HEK293 (cell line): Measurements from ENCODE around the gene LLGL2.
A peak's percentile ranks its signal among the peaks of the same experiment; 100 is the strongest.

Experiments used
- CTCF ChIA-PET: fragments of 350-600 bp; formaldehyde crosslinking; extraction: SDS; loops from one replicate; lab custom pipeline; 2021; ENCODE audit warnings: antibody characterized with exemption; lab: Yijun Ruan, JAX
- POLR2A ChIA-PET: fragments of 300-600 bp; formaldehyde crosslinking; extraction: SDS; loops from one replicate; lab custom pipeline; 2020; ENCODE audit warnings: antibody characterized with exemption, inconsistent platforms; lab: Yijun Ruan, JAX
- H3K27ac ChIP-seq: fragments of 200-500 bp; sonication (Bioruptor generic); 2 replicates; pipeline ENCODE4 v1.5.1; 2014; ENCODE audit warnings: low read depth, low read length, control low read depth, inconsistent platforms; ENCODE audit errors: extremely low read depth
- H3K36me3 ChIP-seq, 2 experiments: fragments of 200-500 bp in 1 of 2; sonication (Bioruptor generic) in 1 of 2; 1 replicate in 1 of 2; 2 replicates in 1 of 2; pipeline ENCODE4 v1.5.1; 2014 to 2017; ENCODE audit warnings: inconsistent platforms in 2 of 2, low read length in 2 of 2; ENCODE audit not compliant: control insufficient read depth in 2 of 2, insufficient read depth in 1 of 2
- H3K4me1 ChIP-seq: fragments of 200-500 bp; sonication (Bioruptor generic); 2 replicates; pipeline ENCODE4 v1.5.1; 2014; ENCODE audit warnings: mild to moderate bottlenecking, low read length, inconsistent platforms; ENCODE audit not compliant: control insufficient read depth, insufficient read depth
- H3K4me3 ChIP-seq: 2 replicates; pipeline ENCODE4 v1.5.1; 2011; ENCODE audit warnings: low read depth, mild to moderate bottlenecking, control low read depth, low read length, moderate library complexity
- H3K9me3 ChIP-seq: fragments of 200-500 bp; sonication (Bioruptor generic); 2 replicates; pipeline ENCODE4 v1.5.1; 2014; ENCODE audit warnings: low read depth, low read length, inconsistent platforms; ENCODE audit not compliant: control insufficient read depth, insufficient read depth
- EGR2 ChIP-seq: fragments of 450-650 bp; formaldehyde crosslinking; IDR thresholded peaks from 2 replicates; pipeline ENCODE4 v1.5.1; 2016; ENCODE audit warnings: low read depth, missing biosample characterization, missing genetic modification characterization
- GLIS1 ChIP-seq: fragments of 450-650 bp; formaldehyde crosslinking; IDR thresholded peaks from 2 replicates; pipeline ENCODE4 v1.5.1; 2016; ENCODE audit warnings: missing biosample characterization, missing genetic modification characterization
- KLF1 ChIP-seq: fragments of 450-650 bp; formaldehyde crosslinking; IDR thresholded peaks from 2 replicates; pipeline ENCODE4 v1.5.1; 2016; ENCODE audit warnings: missing biosample characterization, missing genetic modification characterization
- KLF8 ChIP-seq: fragments of 450-650 bp; formaldehyde crosslinking; IDR thresholded peaks from 2 replicates; pipeline ENCODE4 v1.5.1; 2016; ENCODE audit warnings: missing biosample characterization, missing genetic modification characterization
- OSR2 ChIP-seq: fragments of 450-650 bp; formaldehyde crosslinking; IDR thresholded peaks from 2 replicates; pipeline ENCODE4 v1.5.1; 2016; ENCODE audit warnings: missing biosample characterization, missing genetic modification characterization
- SCRT2 ChIP-seq: fragments of 450-650 bp; formaldehyde crosslinking; IDR thresholded peaks from 2 replicates; pipeline ENCODE4 v1.5.1; 2016; ENCODE audit warnings: missing biosample characterization, missing genetic modification characterization
- SP3 ChIP-seq: fragments of 450-650 bp; formaldehyde crosslinking; IDR thresholded peaks from 2 replicates; pipeline ENCODE4 v1.5.1; 2016; ENCODE audit warnings: missing biosample characterization, missing genetic modification characterization
- ZBTB17 ChIP-seq: fragments of 450-650 bp; formaldehyde crosslinking; IDR thresholded peaks from 2 replicates; pipeline ENCODE4 v1.5.1; 2016; ENCODE audit warnings: missing biosample characterization, missing genetic modification characterization
- ZBTB20 ChIP-seq: fragments of 450-650 bp; formaldehyde crosslinking; IDR thresholded peaks from 2 replicates; pipeline ENCODE4 v1.5.1; 2016; ENCODE audit warnings: missing biosample characterization, missing genetic modification characterization
- ZBTB48 ChIP-seq: fragments of 450-650 bp; formaldehyde crosslinking; IDR thresholded peaks from 2 replicates; pipeline ENCODE4 v1.5.1; 2016; ENCODE audit warnings: missing biosample characterization, missing genetic modification characterization
- ZBTB7A ChIP-seq: fragments of 450-650 bp; formaldehyde crosslinking; IDR thresholded peaks from 2 replicates; pipeline ENCODE4 v1.5.1; 2016; ENCODE audit warnings: low read depth, missing biosample characterization, missing genetic modification characterization
- ZFHX2 ChIP-seq: fragments of 450-650 bp; formaldehyde crosslinking; conservative IDR thresholded peaks from 2 replicates; pipeline ENCODE4 v1.5.1; 2016; ENCODE audit warnings: missing biosample characterization, missing genetic modification characterization
- ZNF10 ChIP-seq: fragments of 450-650 bp; formaldehyde crosslinking; IDR thresholded peaks from 2 replicates; pipeline ENCODE4 v1.5.1; 2017; ENCODE audit warnings: missing biosample characterization, missing genetic modification characterization
- ZNF19 ChIP-seq: fragments of 450-650 bp; formaldehyde crosslinking; IDR thresholded peaks from 2 replicates; pipeline ENCODE4; 2016; ENCODE audit warnings: missing biosample characterization, missing genetic modification characterization, low read depth
- ZNF239 ChIP-seq: fragments of 450-650 bp; formaldehyde crosslinking; IDR thresholded peaks from 2 replicates; pipeline ENCODE4 v1.5.1; 2016; ENCODE audit warnings: missing biosample characterization, missing genetic modification characterization
- ZNF302 ChIP-seq: fragments of 450-650 bp; formaldehyde crosslinking; IDR thresholded peaks from 2 replicates; pipeline ENCODE4 v1.5.1; 2016; ENCODE audit warnings: missing biosample characterization, missing genetic modification characterization, low read depth
- ZNF324 ChIP-seq: fragments of 450-650 bp; formaldehyde crosslinking; IDR thresholded peaks from 2 replicates; pipeline ENCODE4 v1.5.1; 2016; ENCODE audit warnings: missing biosample characterization, missing genetic modification characterization
- ZNF37A ChIP-seq: fragments of 450-650 bp; IDR thresholded peaks from 2 replicates; pipeline ENCODE4 v1.5.1; 2018; ENCODE audit warnings: missing biosample characterization, missing genetic modification characterization
- ZNF501 ChIP-seq: fragments of 450-650 bp; formaldehyde crosslinking; IDR thresholded peaks from 2 replicates; pipeline ENCODE4 v1.5.1; 2016; ENCODE audit warnings: missing biosample characterization, missing genetic modification characterization
- ZNF561 ChIP-seq: fragments of 450-650 bp; IDR thresholded peaks from 2 replicates; pipeline ENCODE4 v1.5.1; 2018; ENCODE audit warnings: missing biosample characterization, missing genetic modification characterization, borderline replicate concordance
- ZNF658 ChIP-seq: fragments of 450-650 bp; formaldehyde crosslinking; IDR thresholded peaks from 2 replicates; pipeline ENCODE4; 2016; ENCODE audit warnings: missing biosample characterization, missing genetic modification characterization
- ZNF837 ChIP-seq: fragments of 450-650 bp; formaldehyde crosslinking; IDR thresholded peaks from 2 replicates; pipeline ENCODE4 v1.5.1; 2016; ENCODE audit warnings: missing biosample characterization, missing genetic modification characterization
- ZNF843 ChIP-seq: fragments of 450-650 bp; formaldehyde crosslinking; IDR thresholded peaks from 2 replicates; pipeline ENCODE4 v1.5.1; 2016; ENCODE audit warnings: missing biosample characterization, missing genetic modification characterization
- TF ChIP-seq, protein P1 (sequence below): fragments of 450-650 bp; formaldehyde crosslinking; IDR thresholded peaks from 2 replicates; pipeline ENCODE4 v1.5.1; 2016; ENCODE audit warnings: missing biosample characterization, missing genetic modification characterization, borderline replicate concordance
- TF ChIP-seq, protein P2 (sequence below): fragments of 450-650 bp; formaldehyde crosslinking; IDR thresholded peaks from 2 replicates; pipeline ENCODE4 v1.5.1; 2016; ENCODE audit warnings: missing biosample characterization, missing genetic modification characterization, low read depth
- TF ChIP-seq, protein P3 (sequence below): fragments of 450-650 bp; formaldehyde crosslinking; IDR thresholded peaks from 2 replicates; pipeline ENCODE4 v1.5.1; 2016; ENCODE audit warnings: missing biosample characterization, missing genetic modification characterization
- TF ChIP-seq, protein P4 (sequence below): fragments of 450-650 bp; formaldehyde crosslinking; IDR thresholded peaks from 2 replicates; pipeline ENCODE4 v1.5.1; 2017; ENCODE audit warnings: missing biosample characterization, missing genetic modification characterization

Gene LLGL2, protein sequence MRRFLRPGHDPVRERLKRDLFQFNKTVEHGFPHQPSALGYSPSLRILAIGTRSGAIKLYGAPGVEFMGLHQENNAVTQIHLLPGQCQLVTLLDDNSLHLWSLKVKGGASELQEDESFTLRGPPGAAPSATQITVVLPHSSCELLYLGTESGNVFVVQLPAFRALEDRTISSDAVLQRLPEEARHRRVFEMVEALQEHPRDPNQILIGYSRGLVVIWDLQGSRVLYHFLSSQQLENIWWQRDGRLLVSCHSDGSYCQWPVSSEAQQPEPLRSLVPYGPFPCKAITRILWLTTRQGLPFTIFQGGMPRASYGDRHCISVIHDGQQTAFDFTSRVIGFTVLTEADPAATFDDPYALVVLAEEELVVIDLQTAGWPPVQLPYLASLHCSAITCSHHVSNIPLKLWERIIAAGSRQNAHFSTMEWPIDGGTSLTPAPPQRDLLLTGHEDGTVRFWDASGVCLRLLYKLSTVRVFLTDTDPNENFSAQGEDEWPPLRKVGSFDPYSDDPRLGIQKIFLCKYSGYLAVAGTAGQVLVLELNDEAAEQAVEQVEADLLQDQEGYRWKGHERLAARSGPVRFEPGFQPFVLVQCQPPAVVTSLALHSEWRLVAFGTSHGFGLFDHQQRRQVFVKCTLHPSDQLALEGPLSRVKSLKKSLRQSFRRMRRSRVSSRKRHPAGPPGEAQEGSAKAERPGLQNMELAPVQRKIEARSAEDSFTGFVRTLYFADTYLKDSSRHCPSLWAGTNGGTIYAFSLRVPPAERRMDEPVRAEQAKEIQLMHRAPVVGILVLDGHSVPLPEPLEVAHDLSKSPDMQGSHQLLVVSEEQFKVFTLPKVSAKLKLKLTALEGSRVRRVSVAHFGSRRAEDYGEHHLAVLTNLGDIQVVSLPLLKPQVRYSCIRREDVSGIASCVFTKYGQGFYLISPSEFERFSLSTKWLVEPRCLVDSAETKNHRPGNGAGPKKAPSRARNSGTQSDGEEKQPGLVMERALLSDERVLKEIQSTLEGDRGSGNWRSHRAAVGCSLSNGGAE

DNA sequence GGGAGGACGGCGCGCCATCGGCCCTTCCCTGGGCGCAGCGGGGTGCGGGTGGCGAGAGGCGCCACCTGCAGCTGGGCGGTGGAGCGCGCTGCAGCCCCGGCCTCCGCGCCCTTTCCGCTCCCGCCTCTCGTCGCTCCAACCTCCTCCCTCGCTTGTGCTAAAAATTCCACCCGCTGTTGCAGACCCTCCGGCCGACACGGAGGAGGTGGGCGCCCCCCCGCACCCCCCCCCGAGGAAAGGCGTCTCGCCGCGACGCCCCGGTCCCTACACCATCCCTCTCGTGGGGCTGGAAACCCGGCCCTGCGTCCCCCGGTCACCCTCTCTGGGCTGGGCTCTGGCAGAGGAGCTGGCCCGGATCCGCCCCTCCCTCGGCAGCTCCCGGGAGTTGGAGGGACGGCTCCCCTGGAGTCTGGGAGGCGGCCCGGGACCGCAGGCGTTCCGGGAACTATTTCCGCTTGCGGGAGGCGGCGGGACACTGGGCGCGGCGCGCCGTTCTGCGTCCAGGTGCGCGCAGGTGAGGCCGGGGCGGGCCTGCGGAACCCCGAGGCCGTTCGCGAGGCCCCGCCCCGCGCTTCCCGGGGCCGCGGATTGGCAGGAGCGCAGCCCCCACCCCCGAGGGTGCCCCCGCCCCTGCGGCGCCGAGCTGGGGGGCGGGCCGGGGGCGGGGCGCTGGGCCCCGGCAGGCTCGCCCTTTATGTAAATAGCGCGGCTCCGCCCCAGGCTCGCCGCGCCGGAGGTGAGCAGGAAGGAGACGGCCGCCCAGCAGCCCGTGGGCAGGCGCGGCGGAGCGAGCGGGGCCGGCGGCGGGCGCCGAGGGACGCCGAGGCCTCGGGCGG, at the start of gene LLGL2:
Gene LLGL2 (plus strand): TSS at position 728 of the 836 bp plus-strand sequence. CDS start 17,730 bp downstream, outside the sequence.
- Histone ChIP-seq H3K9me3 (no peaks in the 10 kb centered on the region), H3K4me3 (peak within 1 kb of the TSS; percentile 55), H3K36me3 (peaks cover 6 to 36% of the 10 kb centered on the region in 2 experiments; a peak in 2 of 3 replicates), H3K4me1 (peaks cover 5% of the 10 kb centered on the region), H3K27ac (peak within 1 kb of the TSS; percentile 61)
- CTCF ChIA-PET = interaction anchor here (0.6 to 2.8 kb wide), 11 partner anchors 9 to 235 kb away, joined by 3 to 11 read pairs (median 4); partner anchors contain the start of gene TSEN54
- POLR2A ChIA-PET = interaction anchor here (0.6 to 2.2 kb wide), 29 partner anchors 9 to 1230 kb away, joined by 3 to 35 read pairs (median 4); partner anchors contain the start of genes GGA3, GRB2, MRPS7 and SLC25A19
- TF ChIP-seq ZNF837 (tag by site-specific recombination) = no peak
- TF ChIP-seq ZNF658 (tag by site-specific recombination) = no peak
- TF ChIP-seq, protein P1, sequence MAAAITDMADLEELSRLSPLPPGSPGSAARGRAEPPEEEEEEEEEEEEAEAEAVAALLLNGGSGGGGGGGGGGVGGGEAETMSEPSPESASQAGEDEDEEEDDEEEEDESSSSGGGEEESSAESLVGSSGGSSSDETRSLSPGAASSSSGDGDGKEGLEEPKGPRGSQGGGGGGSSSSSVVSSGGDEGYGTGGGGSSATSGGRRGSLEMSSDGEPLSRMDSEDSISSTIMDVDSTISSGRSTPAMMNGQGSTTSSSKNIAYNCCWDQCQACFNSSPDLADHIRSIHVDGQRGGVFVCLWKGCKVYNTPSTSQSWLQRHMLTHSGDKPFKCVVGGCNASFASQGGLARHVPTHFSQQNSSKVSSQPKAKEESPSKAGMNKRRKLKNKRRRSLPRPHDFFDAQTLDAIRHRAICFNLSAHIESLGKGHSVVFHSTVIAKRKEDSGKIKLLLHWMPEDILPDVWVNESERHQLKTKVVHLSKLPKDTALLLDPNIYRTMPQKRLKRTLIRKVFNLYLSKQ (tag by site-specific recombination) = no peak
- TF ChIP-seq ZBTB20 = peak; percentile 91
- peak; percentile 67; the same call in 1 of the 2 replicates for TF ChIP-seq ZNF324
- TF ChIP-seq SCRT2 = peak; percentile 39; the same call in 1 of the 2 replicates
- TF ChIP-seq ZNF37A (tag by site-specific recombination) = no peak
- peak; percentile 90 for TF ChIP-seq SP3
- TF ChIP-seq ZFHX2 (tag by site-specific recombination) = peak; percentile 74
- TF ChIP-seq EGR2 (tag by site-specific recombination) = peak; percentile 36
- no peak for TF ChIP-seq ZNF239 (tag by site-specific recombination)
- TF ChIP-seq, protein P2, sequence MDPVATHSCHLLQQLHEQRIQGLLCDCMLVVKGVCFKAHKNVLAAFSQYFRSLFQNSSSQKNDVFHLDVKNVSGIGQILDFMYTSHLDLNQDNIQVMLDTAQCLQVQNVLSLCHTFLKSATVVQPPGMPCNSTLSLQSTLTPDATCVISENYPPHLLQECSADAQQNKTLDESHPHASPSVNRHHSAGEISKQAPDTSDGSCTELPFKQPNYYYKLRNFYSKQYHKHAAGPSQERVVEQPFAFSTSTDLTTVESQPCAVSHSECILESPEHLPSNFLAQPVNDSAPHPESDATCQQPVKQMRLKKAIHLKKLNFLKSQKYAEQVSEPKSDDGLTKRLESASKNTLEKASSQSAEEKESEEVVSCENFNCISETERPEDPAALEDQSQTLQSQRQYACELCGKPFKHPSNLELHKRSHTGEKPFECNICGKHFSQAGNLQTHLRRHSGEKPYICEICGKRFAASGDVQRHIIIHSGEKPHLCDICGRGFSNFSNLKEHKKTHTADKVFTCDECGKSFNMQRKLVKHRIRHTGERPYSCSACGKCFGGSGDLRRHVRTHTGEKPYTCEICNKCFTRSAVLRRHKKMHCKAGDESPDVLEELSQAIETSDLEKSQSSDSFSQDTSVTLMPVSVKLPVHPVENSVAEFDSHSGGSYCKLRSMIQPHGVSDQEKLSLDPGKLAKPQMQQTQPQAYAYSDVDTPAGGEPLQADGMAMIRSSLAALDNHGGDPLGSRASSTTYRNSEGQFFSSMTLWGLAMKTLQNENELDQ (tag by site-specific recombination) = no peak
- TF ChIP-seq, protein P3, sequence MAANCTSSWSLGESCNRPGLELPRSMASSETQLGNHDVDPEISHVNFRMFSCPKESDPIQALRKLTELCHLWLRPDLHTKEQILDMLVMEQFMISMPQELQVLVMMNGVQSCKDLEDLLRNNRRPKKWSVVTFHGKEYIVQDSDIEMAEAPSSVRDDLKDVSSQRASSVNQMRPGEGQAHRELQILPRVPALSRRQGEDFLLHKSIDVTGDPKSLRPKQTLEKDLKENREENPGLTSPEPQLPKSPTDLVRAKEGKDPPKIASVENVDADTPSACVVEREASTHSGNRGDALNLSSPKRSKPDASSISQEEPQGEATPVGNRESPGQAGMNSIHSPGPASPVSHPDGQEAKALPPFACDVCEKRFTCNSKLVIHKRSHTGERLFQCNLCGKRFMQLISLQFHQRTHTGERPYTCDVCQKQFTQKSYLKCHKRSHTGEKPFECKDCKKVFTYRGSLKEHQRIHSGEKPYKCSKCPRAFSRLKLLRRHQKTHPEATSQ (tag by site-specific recombination) = peak; percentile 31; the same call in 1 of the 2 replicates
- TF ChIP-seq ZNF843 (tag by site-specific recombination) = no peak; the same call in 1 of the 2 replicates
- TF ChIP-seq GLIS1 = peak; percentile 93
- peak; percentile 23; the same call in 1 of the 2 replicates for TF ChIP-seq OSR2 (tag by site-specific recombination)
- no peak for TF ChIP-seq ZNF19
- peak; percentile 70 for TF ChIP-seq ZBTB48 (tag by site-specific recombination)
- TF ChIP-seq ZBTB7A (tag by site-specific recombination) = peak; percentile 92
- TF ChIP-seq ZNF501 (tag by site-specific recombination) = peak; percentile 57
- 0 out of 2 replicates have a peak, but pooled peaks have one; percentile 43 for TF ChIP-seq ZNF10 (tag by site-specific recombination)
- TF ChIP-seq, protein P4, sequence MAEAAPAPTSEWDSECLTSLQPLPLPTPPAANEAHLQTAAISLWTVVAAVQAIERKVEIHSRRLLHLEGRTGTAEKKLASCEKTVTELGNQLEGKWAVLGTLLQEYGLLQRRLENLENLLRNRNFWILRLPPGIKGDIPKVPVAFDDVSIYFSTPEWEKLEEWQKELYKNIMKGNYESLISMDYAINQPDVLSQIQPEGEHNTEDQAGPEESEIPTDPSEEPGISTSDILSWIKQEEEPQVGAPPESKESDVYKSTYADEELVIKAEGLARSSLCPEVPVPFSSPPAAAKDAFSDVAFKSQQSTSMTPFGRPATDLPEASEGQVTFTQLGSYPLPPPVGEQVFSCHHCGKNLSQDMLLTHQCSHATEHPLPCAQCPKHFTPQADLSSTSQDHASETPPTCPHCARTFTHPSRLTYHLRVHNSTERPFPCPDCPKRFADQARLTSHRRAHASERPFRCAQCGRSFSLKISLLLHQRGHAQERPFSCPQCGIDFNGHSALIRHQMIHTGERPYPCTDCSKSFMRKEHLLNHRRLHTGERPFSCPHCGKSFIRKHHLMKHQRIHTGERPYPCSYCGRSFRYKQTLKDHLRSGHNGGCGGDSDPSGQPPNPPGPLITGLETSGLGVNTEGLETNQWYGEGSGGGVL (tag by site-specific recombination) = peak; percentile 85
- TF ChIP-seq ZBTB17 (tag by site-specific recombination) = peak; percentile 88
- TF ChIP-seq KLF8 (tag by site-specific recombination) = peak; percentile 89; the same call in 1 of the 2 replicates
- peak; percentile 88 for TF ChIP-seq KLF1 (tag by site-specific recombination)
- peak; percentile 95 for TF ChIP-seq ZNF561 (tag by site-specific recombination)
- no peak for TF ChIP-seq ZNF302 (tag by site-specific recombination)
